AG20443 (cell line): ENCODE measurements around the gene TBXT.
"Not testable (repeated sequence)": the region's sequence is repeated elsewhere in the genome, so short reads cannot be mapped to it uniquely, and the experiment has no call there.

Experiments
- DNase-seq: peaks from one replicate; pipeline ENCODE4 v3.0.0; 2012; ENCODE audit warnings: low spot score, mixed read lengths

The TBXT gene

GRCh38 chr6:166167801-166168615 is at the start of gene TBXT:
TBXT (minus strand) TSS chr6:166167851; CDS start chr6:166167591, 260 bp downstream.
- no peak for DNase-seq

- DNase-seq, result no peak
Measured at GRCh38 chr6:166207284-166207561, 39.6 kb upstream of the TBXT start.

GRCh38 chr6:166206510-166207283 is 39.0 kb upstream of the TBXT start:
- DNase-seq, result no peak

- DNase-seq, result no peak
Measured at GRCh38 chr6:166206066-166206465, 38.4 kb upstream of the TBXT start.

GRCh38 chr6:166204852-166205650 is 37.4 kb upstream of the TBXT start:
- no peak for DNase-seq

- DNase-seq, result no peak
Measured at GRCh38 chr6:166203641-166204222, 36.1 kb upstream of the TBXT start.

- no peak for DNase-seq
Measured at GRCh38 chr6:166203003-166203640, 35.5 kb upstream of the TBXT start.

GRCh38 chr6:166202321-166202733 is 34.7 kb upstream of the TBXT start:
- DNase-seq, result no peak

GRCh38 chr6:166201878-166202277 is 34.2 kb upstream of the TBXT start:
- DNase-seq, result no peak

GRCh38 chr6:166197361-166197760 is 29.7 kb upstream of the TBXT start:
- DNase-seq, result no peak

GRCh38 chr6:166195860-166196238 is 28.2 kb upstream of the TBXT start:
- no peak for DNase-seq

GRCh38 chr6:166194914-166195859 is 27.5 kb upstream of the TBXT start:
- peak; percentile 7 for DNase-seq

- peak; percentile 6 for DNase-seq
Measured at GRCh38 chr6:166192557-166192956, 24.9 kb upstream of the TBXT start.

GRCh38 chr6:166192136-166192535 is 24.5 kb upstream of the TBXT start:
- no peak for DNase-seq

- no peak for DNase-seq
Measured at GRCh38 chr6:166179704-166180103, 12.1 kb upstream of the TBXT start.

GRCh38 chr6:166176106-166176505 is 8.5 kb upstream of the TBXT start:
- no peak for DNase-seq

- not testable (repeated sequence) for DNase-seq
Measured at GRCh38 chr6:166175093-166175492, 7.4 kb upstream of the TBXT start.

- no peak for DNase-seq
Measured at GRCh38 chr6:166174031-166174430, 6.4 kb upstream of the TBXT start.

- no peak for DNase-seq
Measured at GRCh38 chr6:166173281-166173951, 5.8 kb upstream of the TBXT start.

GRCh38 chr6:166172546-166172945 is 4.9 kb upstream of the TBXT start:
- no peak for DNase-seq
